Mesothelial cell of epicardium (in vitro differentiated cells): ENCODE data around the gene PALM2AKAP2. TPM values are rescaled to one million over a fixed set of nuclear protein-coding genes. Genes with fewer than 3 reads are reported as not detected.

Experiments
- DNase-seq, 2 experiments: peaks; one replicate each; pipeline ENCODE4 v3.0.0; 2021; ENCODE audit warnings: low spot score in 2 of 2; ENCODE audit not compliant: unreplicated experiment in 2 of 2
- H3K27ac Mint-ChIP-seq: 2 replicates; pipeline ENCODE4 v1.8.0; 2021; ENCODE audit warnings: mixed read lengths
- H3K27me3 Mint-ChIP-seq: 2 replicates; pipeline ENCODE4 v1.8.0; 2021; ENCODE audit warnings: low read depth, mixed read lengths
- H3K36me3 Mint-ChIP-seq: 2 replicates; pipeline ENCODE4 v1.8.0; 2021; ENCODE audit warnings: mixed read lengths
- H3K4me1 Mint-ChIP-seq: 2 replicates; pipeline ENCODE4 v1.8.0; 2021; ENCODE audit warnings: mixed read lengths
- H3K4me3 Mint-ChIP-seq: 2 replicates; pipeline ENCODE4 v1.8.0; 2021; ENCODE audit warnings: mild to moderate bottlenecking, moderate library complexity, mixed read lengths
- H3K9me3 Mint-ChIP-seq: 2 replicates; pipeline ENCODE4 v1.8.0; 2021; ENCODE audit warnings: mixed read lengths
- total RNA-seq: library from RNA; stranded (reverse); gene quantifications from 3 replicates; pipeline ENCODE4 v1.2.1, GENCODE V29; 2021
- TF ChIP-seq, protein P1 (sequence below): fragments of 200-600 bp; sonication (generic); IDR thresholded peaks from one replicate; pipeline ENCODE4 v1.5.0; 2021; ENCODE audit warnings: antibody characterized with exemption; ENCODE audit not compliant: unreplicated experiment

PALM2AKAP2 gene
- total RNA-seq, 1 donor from 2014 or later = 43.6 TPM

DNA sequence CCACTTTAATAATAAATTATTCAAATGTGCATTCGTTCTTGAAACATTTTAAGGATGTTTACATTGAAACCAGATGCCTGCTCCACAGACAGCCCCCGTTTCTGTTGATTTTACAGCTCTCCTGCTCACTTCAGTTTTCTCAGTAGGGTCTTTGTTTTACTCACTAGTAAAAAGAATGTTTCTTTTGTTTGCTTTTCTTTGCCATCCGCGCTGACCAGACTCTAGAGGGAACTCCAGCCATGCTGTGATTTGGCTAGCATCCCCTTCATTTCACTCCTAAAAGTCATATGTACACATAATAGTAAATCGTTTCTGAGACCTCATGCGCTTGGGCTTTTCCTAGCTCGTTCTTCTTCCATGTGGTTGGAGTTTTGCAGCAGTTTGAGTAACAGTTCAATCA, 28.7 kb upstream of the PALM2AKAP2 start:
- H3K4me3 Mint-ChIP-seq = no peak overlapping the region
- TF ChIP-seq, protein P1, sequence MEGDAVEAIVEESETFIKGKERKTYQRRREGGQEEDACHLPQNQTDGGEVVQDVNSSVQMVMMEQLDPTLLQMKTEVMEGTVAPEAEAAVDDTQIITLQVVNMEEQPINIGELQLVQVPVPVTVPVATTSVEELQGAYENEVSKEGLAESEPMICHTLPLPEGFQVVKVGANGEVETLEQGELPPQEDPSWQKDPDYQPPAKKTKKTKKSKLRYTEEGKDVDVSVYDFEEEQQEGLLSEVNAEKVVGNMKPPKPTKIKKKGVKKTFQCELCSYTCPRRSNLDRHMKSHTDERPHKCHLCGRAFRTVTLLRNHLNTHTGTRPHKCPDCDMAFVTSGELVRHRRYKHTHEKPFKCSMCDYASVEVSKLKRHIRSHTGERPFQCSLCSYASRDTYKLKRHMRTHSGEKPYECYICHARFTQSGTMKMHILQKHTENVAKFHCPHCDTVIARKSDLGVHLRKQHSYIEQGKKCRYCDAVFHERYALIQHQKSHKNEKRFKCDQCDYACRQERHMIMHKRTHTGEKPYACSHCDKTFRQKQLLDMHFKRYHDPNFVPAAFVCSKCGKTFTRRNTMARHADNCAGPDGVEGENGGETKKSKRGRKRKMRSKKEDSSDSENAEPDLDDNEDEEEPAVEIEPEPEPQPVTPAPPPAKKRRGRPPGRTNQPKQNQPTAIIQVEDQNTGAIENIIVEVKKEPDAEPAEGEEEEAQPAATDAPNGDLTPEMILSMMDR = no peak
- no peaks in the 10 kb centered on the region for H3K36me3 Mint-ChIP-seq
- no peaks in the 10 kb centered on the region for H3K9me3 Mint-ChIP-seq
- peaks cover 15% of the 10 kb centered on the region for H3K4me1 Mint-ChIP-seq
- no peak for DNase-seq
- peaks cover 2% of the 10 kb centered on the region for H3K27me3 Mint-ChIP-seq
- peak overlapping the region; percentile 90 for H3K27ac Mint-ChIP-seq

DNA sequence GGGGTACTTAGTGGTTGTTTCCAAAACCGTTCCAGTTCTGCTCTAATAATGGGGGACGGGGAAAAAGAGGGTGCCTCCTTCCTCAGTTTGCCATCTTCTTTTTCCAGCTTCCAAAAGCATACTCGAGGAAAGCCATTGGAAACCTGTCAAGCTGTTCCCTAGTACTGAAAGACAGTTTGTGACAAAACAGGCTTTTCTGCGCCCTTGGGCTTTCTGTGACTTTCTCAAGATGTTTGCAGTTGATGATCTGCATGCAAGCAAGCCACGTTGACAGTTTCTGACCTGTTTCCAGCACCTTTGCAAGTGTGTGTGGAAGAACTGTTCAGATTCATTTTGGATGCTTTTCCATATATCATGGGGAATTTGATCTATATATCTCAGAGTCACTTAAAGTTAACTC, 26.7 kb upstream of the PALM2AKAP2 start:
- peaks cover 3% of the 10 kb centered on the region for H3K27me3 Mint-ChIP-seq
- TF ChIP-seq, protein P1 = no peak
- no peaks in the 10 kb centered on the region for H3K9me3 Mint-ChIP-seq
- DNase-seq = no peak
- no peak overlapping the region for H3K27ac Mint-ChIP-seq
- no peak overlapping the region for H3K4me3 Mint-ChIP-seq
- H3K36me3 Mint-ChIP-seq = no peaks in the 10 kb centered on the region
- H3K4me1 Mint-ChIP-seq = peaks cover 15% of the 10 kb centered on the region

DNA sequence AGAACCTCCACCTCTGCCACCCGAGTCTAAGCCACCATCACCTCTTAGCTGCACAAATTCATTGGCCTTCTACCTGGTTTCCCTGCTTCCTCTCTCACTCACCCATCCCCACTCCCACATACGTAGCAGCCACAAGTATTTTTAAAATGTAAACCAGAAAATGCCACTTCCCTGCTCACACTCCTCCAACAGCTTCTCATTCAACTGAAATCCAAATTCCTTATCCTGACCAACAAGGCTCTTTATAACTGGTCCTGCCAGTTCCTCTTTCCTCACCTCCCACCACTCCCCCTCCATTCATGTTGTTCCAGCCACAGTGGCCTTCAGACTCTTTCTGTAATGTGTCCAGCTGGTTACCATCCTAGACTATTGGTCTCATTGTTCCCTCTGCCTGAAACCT, 25.0 kb upstream of the PALM2AKAP2 start:
- H3K27me3 Mint-ChIP-seq = peaks cover 3% of the 10 kb centered on the region
- no peaks in the 10 kb centered on the region for H3K36me3 Mint-ChIP-seq
- H3K27ac Mint-ChIP-seq = no peak overlapping the region
- no peak overlapping the region for H3K4me3 Mint-ChIP-seq
- H3K9me3 Mint-ChIP-seq = no peaks in the 10 kb centered on the region
- TF ChIP-seq, protein P1 = no peak
- H3K4me1 Mint-ChIP-seq = peaks cover 15% of the 10 kb centered on the region
- no peak for DNase-seq

DNA sequence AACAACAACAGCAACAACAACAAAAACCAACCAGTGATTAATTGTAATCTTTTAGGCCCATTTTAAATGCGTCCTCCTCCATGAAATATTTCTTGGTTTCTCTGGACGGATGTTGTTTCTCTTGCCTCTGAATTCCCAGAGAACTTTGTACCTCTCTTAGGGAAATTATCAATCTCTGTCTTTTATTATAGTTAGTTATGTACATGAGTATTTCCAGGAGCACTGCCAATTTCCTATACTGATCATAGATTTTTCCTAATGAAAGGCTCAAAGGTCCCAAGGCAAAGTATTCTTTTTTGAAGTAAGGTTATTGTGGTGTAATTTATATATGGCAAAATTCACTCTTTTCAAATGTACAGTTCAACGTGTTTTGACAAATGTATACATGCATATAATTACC, 20.4 kb upstream of the PALM2AKAP2 start:
- no peaks in the 10 kb centered on the region for H3K36me3 Mint-ChIP-seq

DNA sequence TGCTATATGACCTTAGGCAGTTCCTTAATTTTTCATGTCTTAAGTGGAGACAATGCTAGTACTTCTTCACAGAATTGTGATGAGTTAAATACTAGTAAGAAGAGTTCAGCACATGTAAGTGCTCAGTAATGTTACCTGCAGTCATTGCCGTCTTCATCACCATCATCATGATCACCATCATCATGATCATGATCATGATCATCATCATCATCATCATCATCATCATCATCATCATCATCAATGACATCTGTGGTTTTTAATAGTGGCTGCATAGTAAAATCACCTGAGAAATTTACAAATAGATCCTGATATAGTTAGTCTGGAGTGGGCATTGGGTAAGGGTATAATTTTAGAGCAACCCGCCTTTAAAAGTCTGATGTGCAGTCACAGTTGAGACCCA, 14.7 kb upstream of the PALM2AKAP2 start:
- H3K36me3 Mint-ChIP-seq = no peaks in the 10 kb centered on the region
- no peaks in the 10 kb centered on the region for H3K9me3 Mint-ChIP-seq
- no peak overlapping the region for H3K27ac Mint-ChIP-seq
- no peak overlapping the region for H3K4me3 Mint-ChIP-seq
- H3K27me3 Mint-ChIP-seq = no peaks in the 10 kb centered on the region
- H3K4me1 Mint-ChIP-seq = peaks cover 30% of the 10 kb centered on the region
- TF ChIP-seq, protein P1 = no peak
- no peak for DNase-seq

More for the DNA sequence above, 20.4 kb upstream of the PALM2AKAP2 start:
- no peak overlapping the region for H3K27ac Mint-ChIP-seq
- DNase-seq = no peak
- H3K4me3 Mint-ChIP-seq = no peak overlapping the region
- TF ChIP-seq, protein P1 = no peak
- peaks cover 3% of the 10 kb centered on the region for H3K27me3 Mint-ChIP-seq
- peaks cover 6% of the 10 kb centered on the region for H3K4me1 Mint-ChIP-seq
- H3K9me3 Mint-ChIP-seq = no peaks in the 10 kb centered on the region

DNA sequence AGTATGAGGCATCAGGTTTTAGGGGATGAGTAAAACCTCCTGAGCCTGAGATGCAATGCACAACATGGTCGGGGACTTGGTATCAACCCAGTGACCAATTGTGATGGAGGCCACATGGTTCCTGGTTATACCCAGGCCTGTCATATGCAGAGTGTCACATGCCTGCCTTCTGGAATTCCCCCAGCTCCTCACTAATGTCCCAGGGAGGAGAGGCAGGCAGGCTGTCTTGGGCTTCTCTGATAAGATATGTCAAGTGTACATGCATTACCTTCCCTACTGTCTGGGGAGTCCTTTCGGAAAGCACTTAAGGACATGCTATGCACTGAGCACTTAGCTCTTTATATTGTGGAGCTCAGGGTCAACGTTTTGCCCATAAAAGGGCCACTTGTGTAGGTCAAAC, 14.2 kb upstream of the PALM2AKAP2 start:
- Mint-ChIP-seq H3K9me3 (no peaks in the 10 kb centered on the region), H3K36me3 (no peaks in the 10 kb centered on the region), H3K27me3 (no peaks in the 10 kb centered on the region), H3K27ac (no peak overlapping the region), H3K4me3 (no peak overlapping the region), H3K4me1 (peaks cover 35% of the 10 kb centered on the region)
- DNase-seq = no peak
- TF ChIP-seq, protein P1 = no peak
